K562 (cell line): ENCODE data around the gene BORCS8. TPM values are rescaled to one million over a fixed set of nuclear protein-coding genes. Genes with fewer than 3 reads are reported as not detected.

ENCODE experiments used
- AFF1 ChIP-seq, 2 experiments: fragments of 450-650 bp; IDR thresholded peaks; 2 replicates each; pipeline ENCODE4 v1.6.1; 2018; ENCODE audit warnings: mild to moderate bottlenecking in 2 of 2, low read depth in 1 of 2; ENCODE audit not compliant: partially characterized antibody in 2 of 2
- BCLAF1 ChIP-seq, 2 experiments: fragments of 450-650 bp in 1 of 2; IDR thresholded peaks; 2 replicates each; pipeline ENCODE4 v1.6.1; 2011 to 2017; ENCODE audit warnings: low read depth in 2 of 2, antibody characterized with exemption in 1 of 2, borderline replicate concordance in 1 of 2, low read length in 1 of 2, mild to moderate bottlenecking in 1 of 2, mixed read lengths in 1 of 2; ENCODE audit not compliant: control insufficient read depth in 1 of 2
- CBX1 ChIP-seq: sonication (generic); IDR thresholded peaks from 2 replicates; pipeline ENCODE4 v1.6.1; 2016; ENCODE audit warnings: antibody characterized with exemption, low read depth, mild to moderate bottlenecking
- CREBBP ChIP-seq: IDR thresholded peaks from one replicate; pipeline ENCODE4 v1.6.1; 2012; ENCODE audit warnings: low read depth, mild to moderate bottlenecking, control low read depth, inconsistent platforms, low read length
- FOXK2 ChIP-seq, 2 experiments: fragments of 450-650 bp; IDR thresholded peaks in 1 of 2; conservative IDR thresholded peaks in 1 of 2; 2 replicates each; pipeline ENCODE4 v1.6.1; 2016; ENCODE audit warnings: low read depth in 2 of 2, mild to moderate bottlenecking in 1 of 2
- HSF4 ChIP-seq: fragments of 250-450 bp; sonication (Bioruptor Pico); IDR thresholded peaks from 2 replicates; pipeline ENCODE4 v2.1.2; 2022; ENCODE audit warnings: mild to moderate bottlenecking, moderate library complexity, borderline replicate concordance
- MCM2 ChIP-seq: fragments of 450-650 bp; IDR thresholded peaks from 2 replicates; pipeline ENCODE4 v1.6.1; 2017; ENCODE audit warnings: low read depth, mild to moderate bottlenecking
- NONO ChIP-seq, 2 experiments: fragments of 200-400 bp in 1 of 2; fragments of 450-650 bp in 1 of 2; formaldehyde crosslinking in 1 of 2; IDR thresholded peaks; 2 replicates each; pipeline ENCODE4 v1.6.1; 2017; ENCODE audit warnings: low read depth in 2 of 2, mild to moderate bottlenecking in 2 of 2, moderate library complexity in 2 of 2, low read length in 1 of 2
- NR1H2 ChIP-seq: sonication (generic); formaldehyde crosslinking; IDR thresholded peaks from 2 replicates; pipeline ENCODE4 v1.4.0; 2020; ENCODE audit warnings: mild to moderate bottlenecking, missing genetic modification reagents
- PHTF2 ChIP-seq: fragments of 250-450 bp; sonication (Bioruptor Pico); IDR thresholded peaks from 2 replicates; pipeline ENCODE4 v1.5.0; 2021; ENCODE audit warnings: mild to moderate bottlenecking
- RHOXF2B ChIP-seq: fragments of 250-450 bp; sonication (Bioruptor Pico); conservative IDR thresholded peaks from 2 replicates; pipeline ENCODE4 v1.5.1; 2021
- UBTF ChIP-seq, 2 experiments: IDR thresholded peaks; 2 replicates each; pipeline ENCODE4 v1.6.1; 2012; ENCODE audit warnings: improper control_type of control experiment in 2 of 2, low read depth in 2 of 2, low read length in 2 of 2, borderline replicate concordance in 1 of 2
- XRCC3 ChIP-seq: fragments of 450-650 bp; IDR thresholded peaks from 2 replicates; pipeline ENCODE4 v1.6.1; 2017; ENCODE audit warnings: mild to moderate bottlenecking, moderate library complexity
- polyA plus RNA-seq, 8 experiments: library from polyadenylated mRNA; depleted of rRNA in 4 of 8; stranded (reverse) in 5 of 8; unstranded in 3 of 8; fragments of >200 nt; fragmentation: Nextera tagmentation in 2 of 8; fragmentation: Illumina TruSeq in 1 of 8; extraction: Ambion mirVana in 2 of 8; extraction: Trizol in 1 of 8; gene quantifications; 2 replicates each; pipeline versions ENCODE4 v1.2.1 to v1.2.3, GENCODE V29; 2011 to 2014; ENCODE audit warnings: inconsistent platforms in 1 of 8, missing spikeins in 1 of 8
- total RNA-seq, 7 experiments: library from RNA; depleted of rRNA in 6 of 7; stranded (reverse); fragments of >200 nt in 6 of 7; fragmentation: Illumina TruSeq in 2 of 7; extraction: Trizol in 2 of 7; gene quantifications; 2 replicates each; pipeline versions ENCODE4 v1.2.1 to v1.2.3, GENCODE V29; 2011 to 2021; ENCODE audit warnings: low replicate concordance in 1 of 7

The BORCS8 gene
- total and polyA plus RNA-seq, 9 of the 15 experiments (the other 6 are each of a cell fraction or from before 2014, with no cell fraction given), result 4.6 to 33.6 (median 16.3) TPM

- no peak for TF ChIP-seq PHTF2 (CRISPR knock-in tag)
- TF ChIP-seq NONO (IDR thresholded peaks at IDR 0.05; ENCODE audit: low read depth in 2 of 2, low read length in 1 of 2), result peak in 1 of 2 experiments; percentile 73; a peak in 1 of 4 replicates
- no peak for TF ChIP-seq MCM2
- no peak for TF ChIP-seq CREBBP
- TF ChIP-seq BCLAF1 (IDR thresholded peaks at IDR 0.05; ENCODE audit: borderline replicate concordance in 1 of 2, control insufficient read depth in 1 of 2, low read depth in 2 of 2, low read length in 1 of 2), result peak in 1 of 2 experiments; percentile 92; a peak in 2 of 4 replicates
- no peak for TF ChIP-seq NR1H2 (CRISPR knock-in tag)
- TF ChIP-seq CBX1, result peak; percentile 56; the same call in 1 of the 2 replicates
- peak; percentile 71 to 79; a peak in 3 of 4 replicates for TF ChIP-seq FOXK2 (conservative IDR thresholded peaks at IDR 0.05 in 1 of 2, IDR thresholded peaks at IDR 0.05 in 1 of 2; ENCODE audit: low read depth in 2 of 2)
- TF ChIP-seq HSF4 (CRISPR knock-in tag), result no peak
- TF ChIP-seq AFF1 (IDR thresholded peaks at IDR 0.05; ENCODE audit: low read depth in 1 of 2, partially characterized antibody in 2 of 2), result peak in 1 of 2 experiments; percentile 67
- TF ChIP-seq UBTF (IDR thresholded peaks at IDR 0.05; ENCODE audit: borderline replicate concordance in 1 of 2, low read depth in 2 of 2, low read length in 2 of 2), result 0 out of 4 replicates have a peak, but pooled peaks of 1 of the 2 experiments have one; percentile 45
- TF ChIP-seq XRCC3, result no peak
- TF ChIP-seq RHOXF2B (CRISPR knock-in tag), result no peak
Measured at GRCh38 chr19:19192078-19192882, at the start of gene BORCS8, which contains the start of gene RFXANK (continued).
